Right lobe of liver (tissue), 6 donors: ENCODE measurements around the gene SMAD4. TPM values are rescaled to one million over a fixed set of nuclear protein-coding genes. Genes with fewer than 3 reads are reported as not detected.
"Not testable (repeated sequence)": the region's sequence is repeated elsewhere in the genome, so short reads cannot be mapped to it uniquely, and the experiment has no call there.

Source experiments
- ATAC-seq, 4 donors: fragments of 200-7000 bp; cut with Tn5 transposase; one replicate each; pipeline ENCODE4 v1.9.1; 2020; ENCODE audit warnings: mild to moderate bottlenecking in 4 of 4, moderate library complexity in 4 of 4
- DNase-seq, 3 donors: peaks; one replicate each; pipeline ENCODE4 v3.0.0-alpha.2; 2020
- H3K27ac ChIP-seq, 3 donors: fragments of 200-600 bp; one replicate each; pipeline ENCODE4 v1.8.0; 2022
- H3K27me3 ChIP-seq, 2 donors: fragments of 200-600 bp; one replicate each; pipeline ENCODE4 v1.8.0; 2022
- H3K36me3 ChIP-seq, 4 donors: fragments of 200-600 bp; sonication (generic) in 1 of 4; one replicate each; pipeline versions ENCODE4 v1.5.1 to v1.8.0; 2017 to 2022; ENCODE audit warnings: control low read depth in 1 of 4
- H3K4me1 ChIP-seq, 4 donors: fragments of 200-600 bp; sonication (generic) in 1 of 4; one replicate each; pipeline versions ENCODE4 v1.5.1 to v1.8.0; 2017 to 2022; ENCODE audit warnings: control low read depth in 1 of 4
- H3K4me3 ChIP-seq, 3 donors: fragments of 200-600 bp; one replicate each; pipeline ENCODE4 v1.8.0; 2022
- H3K9me3 ChIP-seq, 4 donors: fragments of 200-600 bp; sonication (generic) in 1 of 4; one replicate each; pipeline versions ENCODE4 v1.5.1 to v1.8.0; 2017 to 2022; ENCODE audit warnings: control low read depth in 1 of 4
- CTCF ChIP-seq, 4 donors: fragments of 200-600 bp in 3 of 4; fragments of 450-650 bp in 1 of 4; IDR thresholded peaks; one replicate each; pipeline versions ENCODE4 v1.5.1 to v1.8.0; 2016 to 2022; ENCODE audit warnings: antibody characterized with exemption in 4 of 4, mild to moderate bottlenecking in 2 of 4
- POLR2A ChIP-seq: fragments of 450-650 bp; IDR thresholded peaks from one replicate; pipeline ENCODE4 v1.6.1; 2017; ENCODE audit warnings: antibody characterized with exemption, mild to moderate bottlenecking
- WGBS: methylation state at CpG from one replicate; pipeline ENCODE4 v1.1.6; 2018; ENCODE audit warnings: low coverage, low lambda C conversion rate; ENCODE audit not compliant: insufficient coverage; ENCODE audit errors: missing lambda C conversion rate; 5-methylcytosine and 5-hydroxymethylcytosine counted together
- intact Hi-C, 2 donors: fragments of 100-400 bp; cut with DNase I; formaldehyde crosslinking; loops; one replicate each; pipeline versions ENCODE4 v1.11.2 to v1.14.1; 2022
- total RNA-seq, 6 experiments: library from RNA; depleted of rRNA in 2 of 6; stranded (reverse); fragments of >200 nt in 2 of 6; fragmentation: NEBNext Ultra II Directional in 3 of 6; extraction: Animal tissue kit (Norgen Biotek cat#: 25700) in 3 of 6; gene quantifications; one replicate each; pipeline versions ENCODE4 v1.1.0 to v1.2.4, GENCODE V29; 2016 to 2023
- donor health status: DM: no; HTN: yes; CAD: no.
- donor health status: DM: no; HTN: no; CAD: no.
- donor health status: DM: no; HTN: no; CAD: no.
- donor health status: DM: no; HTN: yes; CAD: no.
- donor health status: DM: no; HTN: yes; CAD: no.

The SMAD4 gene
- total RNA-seq, 6 experiments from 2014 or later, result 40.8 to 71.9 (median 56.6) TPM

GRCh38 chr18:50994031-50994430 is 36.0 kb upstream of the SMAD4 start:
- intact Hi-C loops, result no loop called here
- H3K27me3 ChIP-seq, result no peaks in the 10 kb centered on the region
- H3K36me3 ChIP-seq, result no peaks in the 10 kb centered on the region
- 69% methylated on average over 2 of the region's 2 CpGs for WGBS
- no peak overlapping the region for H3K4me3 ChIP-seq
- no peak for ATAC-seq
- H3K4me1 ChIP-seq, result no peaks in the 10 kb centered on the region
- no peaks in the 10 kb centered on the region for H3K9me3 ChIP-seq
- no peak for DNase-seq
- TF ChIP-seq CTCF (IDR thresholded peaks at IDR 0.05) (no peak), POLR2A (no peak)
- H3K27ac ChIP-seq, result no peak overlapping the region

- H3K4me3 ChIP-seq, H3K27me3 ChIP-seq, intact Hi-C loops, H3K4me1 ChIP-seq, H3K9me3 ChIP-seq, DNase-seq, H3K36me3 ChIP-seq, H3K27ac ChIP-seq, ATAC-seq: not testable (repeated sequence)
- 94% methylated on average over 2 of the region's 2 CpGs for WGBS
These were observed 26.8 kb upstream of the SMAD4 start for GRCh38 chr18:51003174-51003573.

- H3K9me3 ChIP-seq, result no peaks in the 10 kb centered on the region
- DNase-seq, result no peak
- H3K4me3 ChIP-seq, result no peak overlapping the region
- no peak overlapping the region for H3K27ac ChIP-seq
- no peaks in the 10 kb centered on the region for H3K36me3 ChIP-seq
- 86% methylated on average over 4 of the region's 5 CpGs for WGBS
- no peaks in the 10 kb centered on the region for H3K27me3 ChIP-seq
- no peak for ATAC-seq
- TF ChIP-seq POLR2A (no peak), CTCF (IDR thresholded peaks at IDR 0.05) (no peak)
- intact Hi-C loops, result no loop called here
- H3K4me1 ChIP-seq, result no peaks in the 10 kb centered on the region
These were observed 23.8 kb upstream of the SMAD4 start for GRCh38 chr18:51006061-51006818.

- 71% methylated on average over 5 of the region's 13 CpGs for WGBS
- ATAC-seq, result no peak
- DNase-seq, result no peak
- Histone ChIP-seq H3K36me3 (no peaks in the 10 kb centered on the region), H3K9me3 (no peaks in the 10 kb centered on the region), H3K27me3 (no peaks in the 10 kb centered on the region), H3K4me3 (no peak overlapping the region), H3K4me1 (no peaks in the 10 kb centered on the region), H3K27ac (no peak overlapping the region)
- TF ChIP-seq CTCF (IDR thresholded peaks at IDR 0.05), result no peak
- TF ChIP-seq POLR2A, result no peak
- intact Hi-C loops, result no loop called here
These were observed 22.8 kb upstream of the SMAD4 start for GRCh38 chr18:51006948-51007789.

GRCh38 chr18:51007790-51008139 is 22.2 kb upstream of the SMAD4 start:
- Histone ChIP-seq H3K36me3 (no peaks in the 10 kb centered on the region), H3K9me3 (no peaks in the 10 kb centered on the region), H3K4me3 (no peak overlapping the region), H3K4me1 (no peaks in the 10 kb centered on the region), H3K27ac (no peak overlapping the region), H3K27me3 (no peaks in the 10 kb centered on the region)
- DNase-seq (no peak), ATAC-seq (no peak)
- WGBS, result no CpG with 5 or more reads among the region's 1 CpG
- intact Hi-C loops, result no loop called here
- TF ChIP-seq CTCF (IDR thresholded peaks at IDR 0.05), result no peak
- no peak for TF ChIP-seq POLR2A
